HEK293 (cell line): Measurements from ENCODE around the gene SELPLG.

Experiments used
- CTCF ChIP-seq: fragments of 450-650 bp; formaldehyde crosslinking; IDR thresholded peaks from 2 replicates; pipeline ENCODE4 v1.5.1; 2016; ENCODE audit warnings: missing biosample characterization, missing genetic modification characterization
- GLI4 ChIP-seq: fragments of 450-650 bp; formaldehyde crosslinking; IDR thresholded peaks from 2 replicates; pipeline ENCODE4 v1.5.1; 2016; ENCODE audit warnings: missing biosample characterization, missing genetic modification characterization
- YY1 ChIP-seq: fragments of 450-650 bp; formaldehyde crosslinking; IDR thresholded peaks from 2 replicates; pipeline ENCODE4 v1.5.1; 2018; ENCODE audit warnings: missing biosample characterization, missing genetic modification characterization
- ZBTB11 ChIP-seq: fragments of 450-650 bp; formaldehyde crosslinking; conservative IDR thresholded peaks from 2 replicates; pipeline ENCODE4 v1.5.1; 2016; ENCODE audit warnings: low read depth, missing biosample characterization, missing genetic modification characterization
- ZBTB17 ChIP-seq: fragments of 450-650 bp; formaldehyde crosslinking; IDR thresholded peaks from 2 replicates; pipeline ENCODE4 v1.5.1; 2016; ENCODE audit warnings: missing biosample characterization, missing genetic modification characterization
- ZNF248 ChIP-seq: fragments of 450-650 bp; formaldehyde crosslinking; IDR thresholded peaks from 2 replicates; pipeline ENCODE4 v1.5.1; 2017; ENCODE audit warnings: missing biosample characterization, missing genetic modification characterization
- ZNF362 ChIP-seq: fragments of 450-650 bp; formaldehyde crosslinking; IDR thresholded peaks from 2 replicates; pipeline ENCODE4 v1.5.1; 2016; ENCODE audit warnings: missing biosample characterization, missing genetic modification characterization
- ZNF513 ChIP-seq: fragments of 450-650 bp; IDR thresholded peaks from 2 replicates; pipeline ENCODE4 v1.5.1; 2018; ENCODE audit warnings: missing biosample characterization, missing genetic modification characterization
- ZNF580 ChIP-seq: fragments of 450-650 bp; formaldehyde crosslinking; IDR thresholded peaks from 2 replicates; pipeline ENCODE4 v1.5.1; 2016; ENCODE audit warnings: missing biosample characterization, missing genetic modification characterization
- ZSCAN18 ChIP-seq: fragments of 450-650 bp; formaldehyde crosslinking; IDR thresholded peaks from 2 replicates; pipeline ENCODE4 v1.5.1; 2016; ENCODE audit warnings: missing biosample characterization, missing genetic modification characterization

GRCh38 chr12:108629151-108629550 lies 4.5 kb downstream of the SELPLG start:
- TF ChIP-seq CTCF (tag by site-specific recombination): no peak
- no peak for TF ChIP-seq GLI4
- TF ChIP-seq ZSCAN18 (tag by site-specific recombination): no peak
- TF ChIP-seq ZNF580 (tag by site-specific recombination): no peak
- no peak for TF ChIP-seq ZBTB11 (tag by site-specific recombination)
- TF ChIP-seq YY1 (tag by site-specific recombination): no peak
- TF ChIP-seq ZNF362: no peak
- TF ChIP-seq ZNF513 (tag by site-specific recombination): no peak
- TF ChIP-seq ZNF248: no peak
- TF ChIP-seq ZBTB17 (tag by site-specific recombination): no peak
